ENCODE measurements around the gene NTN5.

Gene NTN5

DNA sequence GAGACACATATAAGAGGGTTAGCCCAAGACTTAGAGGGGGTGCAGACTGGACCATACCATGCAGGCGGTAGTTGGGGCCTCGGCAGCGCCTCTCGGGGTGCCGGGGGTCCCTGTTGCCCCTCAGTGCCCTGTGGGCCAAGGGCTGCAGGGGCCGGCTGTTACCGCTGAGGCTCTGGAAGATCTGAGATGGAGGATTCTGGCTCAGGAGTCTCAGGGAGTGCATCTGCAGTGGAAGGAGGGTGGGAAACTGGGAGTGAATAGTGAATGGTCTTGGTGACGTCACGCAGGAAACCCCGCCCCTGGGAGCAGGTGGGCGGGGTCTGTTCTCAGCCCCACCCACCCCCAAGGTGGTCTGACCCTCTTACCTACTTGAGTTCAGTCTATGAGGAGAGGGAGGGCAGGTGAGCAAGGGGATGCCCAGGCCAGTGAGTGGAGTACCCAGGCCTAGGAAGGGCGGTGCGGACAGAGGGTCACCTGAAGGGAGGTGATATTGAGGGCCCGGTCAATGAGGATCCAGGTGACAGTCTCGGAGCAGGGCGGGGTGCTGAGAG, 33.9 kb downstream of the NTN5 start:
- Histone ChIP-seq H3K4me1 (ENCODE audit: insufficient read depth, low read length) (peaks cover 18% of the 10 kb centered on the region), H3K9me3 (ENCODE audit: low read length) (no peaks in the 10 kb centered on the region), H3K4me3 (ENCODE audit: low read depth in 1 of 2, low read length in 2 of 2) (peak overlapping the region; percentile 3 to 91), H3K9ac (ENCODE audit: low read length) (peak overlapping the region; percentile 71), H3K36me3 (ENCODE audit: insufficient read depth, low read length) (no peaks in the 10 kb centered on the region), H3K27ac (ENCODE audit: low read depth, low read length) (peak overlapping the region; percentile 64), H3K27me3 (ENCODE audit: control insufficient read depth in 1 of 2, insufficient read depth in 2 of 2, low read length in 2 of 2) (no peaks in the 10 kb centered on the region)

DNA sequence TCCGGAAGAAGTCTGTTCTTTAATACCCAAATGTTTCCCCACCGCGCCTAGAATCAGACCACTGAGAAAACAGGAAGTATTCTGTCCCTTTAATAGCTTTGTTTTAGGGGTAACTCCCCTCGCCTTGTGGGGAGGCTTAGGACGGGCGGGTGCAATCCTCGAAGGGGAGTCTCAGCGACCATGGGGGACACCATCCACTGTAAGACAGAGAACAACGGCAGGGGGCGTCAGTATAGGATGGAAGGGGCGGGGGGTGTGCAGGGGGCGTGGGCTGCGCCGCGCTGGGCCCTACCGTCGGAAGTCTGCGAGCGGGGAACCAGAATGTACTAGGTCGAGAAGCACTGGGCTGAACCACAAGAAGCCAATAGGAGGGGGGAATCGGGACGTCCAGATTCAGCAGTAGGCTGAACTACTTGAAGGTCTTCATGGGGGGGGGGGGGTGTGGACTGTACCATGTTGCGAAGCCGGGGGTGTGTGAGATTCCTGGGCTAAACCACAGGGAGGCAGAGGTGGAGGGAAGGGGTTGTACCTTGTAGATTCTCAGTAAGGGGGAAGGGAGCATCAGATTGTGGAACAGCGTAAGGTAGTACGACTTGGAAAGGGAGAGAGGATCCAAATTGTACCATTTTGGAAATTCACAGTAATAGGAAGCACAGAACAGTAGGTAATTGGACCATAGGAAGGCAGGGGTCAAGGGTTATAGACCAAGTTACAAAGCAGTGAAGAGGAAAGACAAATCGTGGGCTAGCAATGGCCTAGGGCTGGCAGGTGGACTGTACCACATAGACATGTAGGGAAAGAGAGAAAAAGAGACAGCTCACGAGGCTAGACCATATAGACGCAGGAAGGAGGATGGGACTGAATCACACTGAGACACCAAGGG, 34.6 kb downstream of the NTN5 start:
- peaks cover 25% of the 10 kb centered on the region for H3K4me1 ChIP-seq (ENCODE audit: insufficient read depth, low read length)
- H3K4me3 ChIP-seq (ENCODE audit: low read depth in 1 of 2, low read length in 2 of 2), result peak overlapping the region; percentile 44 to 91
- H3K27ac ChIP-seq (ENCODE audit: low read depth, low read length), result peak overlapping the region; percentile 64
- peaks cover 6% of the 10 kb centered on the region for H3K36me3 ChIP-seq (ENCODE audit: insufficient read depth, low read length)
- peak overlapping the region; percentile 71 for H3K9ac ChIP-seq (ENCODE audit: low read length)
- no peaks in the 10 kb centered on the region for H3K9me3 ChIP-seq (ENCODE audit: low read length)
- H3K27me3 ChIP-seq (ENCODE audit: control insufficient read depth in 1 of 2, insufficient read depth in 2 of 2, low read length in 2 of 2), result no peaks in the 10 kb centered on the region

- Histone ChIP-seq H3K4me1 (ENCODE audit: insufficient read depth, low read length) (peaks cover 32% of the 10 kb centered on the region), H3K4me3 (ENCODE audit: low read depth in 1 of 2, low read length in 2 of 2) (peak overlapping the region; percentile 78 to 91), H3K9me3 (ENCODE audit: low read length) (no peaks in the 10 kb centered on the region), H3K27ac (ENCODE audit: low read depth, low read length) (peak overlapping the region; percentile 64), H3K27me3 (ENCODE audit: control insufficient read depth in 1 of 2, insufficient read depth in 2 of 2, low read length in 2 of 2) (no peaks in the 10 kb centered on the region), H3K9ac (ENCODE audit: low read length) (peak overlapping the region; percentile 71), H3K36me3 (ENCODE audit: insufficient read depth, low read length) (peaks cover 13% of the 10 kb centered on the region)
These were observed 35.3 kb downstream of the NTN5 start for GRCh38 chr19:48637449-48637947.

GRCh38 chr19:48636859-48637448, 35.9 kb downstream of the NTN5 start, which contains the start of gene DBP:
DBP (minus strand) TSS chr19:48637379; CDS start chr19:48636994, 385 bp downstream.
- peaks cover 17% of the 10 kb centered on the region for H3K36me3 ChIP-seq (ENCODE audit: insufficient read depth, low read length)
- H3K4me1 ChIP-seq (ENCODE audit: insufficient read depth, low read length), result peaks cover 35% of the 10 kb centered on the region
- peak within 1 kb of the TSS; percentile 75 for H3K9ac ChIP-seq (ENCODE audit: low read length)
- H3K4me3 ChIP-seq (ENCODE audit: low read depth in 1 of 2, low read length in 2 of 2), result peak within 1 kb of the TSS; percentile 78 to 91
- H3K9me3 ChIP-seq (ENCODE audit: low read length), result no peaks in the 10 kb centered on the region
- H3K27ac ChIP-seq (ENCODE audit: low read depth, low read length), result peak within 1 kb of the TSS; percentile 64
- no peaks in the 10 kb centered on the region for H3K27me3 ChIP-seq (ENCODE audit: control insufficient read depth in 1 of 2, insufficient read depth in 2 of 2, low read length in 2 of 2)

GRCh38 chr19:48635966-48636858, 36.6 kb downstream of the NTN5 start:
- peaks cover 42% of the 10 kb centered on the region for H3K4me1 ChIP-seq (ENCODE audit: insufficient read depth, low read length)
- H3K27ac ChIP-seq (ENCODE audit: low read depth, low read length), result peak overlapping the region; percentile 64
- no peaks in the 10 kb centered on the region for H3K27me3 ChIP-seq (ENCODE audit: control insufficient read depth in 1 of 2, insufficient read depth in 2 of 2, low read length in 2 of 2)
- H3K9ac ChIP-seq (ENCODE audit: low read length), result peak overlapping the region; percentile 75
- no peaks in the 10 kb centered on the region for H3K9me3 ChIP-seq (ENCODE audit: low read length)
- H3K36me3 ChIP-seq (ENCODE audit: insufficient read depth, low read length), result peaks cover 24% of the 10 kb centered on the region
- peak overlapping the region; percentile 78 to 91 for H3K4me3 ChIP-seq (ENCODE audit: low read depth in 1 of 2, low read length in 2 of 2)

- H3K4me1 ChIP-seq (ENCODE audit: insufficient read depth, low read length), result peaks cover 50% of the 10 kb centered on the region
- no peaks in the 10 kb centered on the region for H3K9me3 ChIP-seq (ENCODE audit: low read length)
- no peaks in the 10 kb centered on the region for H3K27me3 ChIP-seq (ENCODE audit: control insufficient read depth in 1 of 2, insufficient read depth in 2 of 2, low read length in 2 of 2)
- peaks cover 32% of the 10 kb centered on the region for H3K36me3 ChIP-seq (ENCODE audit: insufficient read depth, low read length)
- H3K4me3 ChIP-seq (ENCODE audit: low read depth in 1 of 2, low read length in 2 of 2), result peak overlapping the region; percentile 78 to 91
- H3K27ac ChIP-seq (ENCODE audit: low read depth, low read length), result peak overlapping the region; percentile 64
- H3K9ac ChIP-seq (ENCODE audit: low read length), result peak overlapping the region; percentile 75
These were observed 37.4 kb downstream of the NTN5 start for GRCh38 chr19:48635263-48635965.

DNA sequence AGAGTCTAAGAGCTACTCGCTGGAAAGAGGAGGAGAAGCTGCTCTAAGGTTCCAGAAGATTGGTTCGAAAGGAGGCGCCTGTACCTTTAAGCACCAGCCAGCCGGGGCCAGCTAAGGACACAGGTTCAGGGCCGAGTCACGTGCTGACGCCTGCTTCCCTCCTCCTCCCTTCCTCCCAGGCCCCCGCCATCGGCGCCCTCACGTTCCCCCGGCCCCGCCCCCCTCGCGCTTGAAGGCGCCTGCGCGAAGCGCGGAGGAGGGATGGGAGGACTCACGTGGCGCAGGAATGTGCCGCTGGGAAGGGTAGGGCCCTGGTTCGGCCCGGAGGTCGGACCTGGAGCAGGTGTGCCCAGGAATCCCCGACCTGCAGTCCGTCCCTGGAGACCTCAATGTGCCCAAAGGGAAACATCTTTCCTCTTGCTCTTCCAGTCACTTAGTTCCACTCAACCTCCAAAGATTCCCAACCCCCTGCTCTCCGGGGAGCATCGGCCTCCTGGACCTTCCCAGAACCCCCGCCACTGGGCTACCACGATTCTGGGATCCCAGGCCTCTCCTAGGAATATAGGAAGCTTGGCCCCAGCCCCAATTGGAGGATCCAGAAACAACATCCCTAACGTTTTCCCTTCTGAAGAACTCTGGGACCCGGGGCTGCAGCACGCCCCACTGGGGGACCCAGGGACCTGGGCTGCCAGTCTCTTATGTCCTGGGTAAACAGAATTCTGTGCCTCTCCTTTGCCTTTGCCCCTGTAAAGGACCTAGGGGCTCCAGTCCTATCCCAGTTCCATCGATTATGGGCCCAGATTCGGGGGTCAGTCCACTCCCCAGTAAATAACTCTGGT, 38.2 kb downstream of the NTN5 start:
- Histone ChIP-seq H3K9me3 (ENCODE audit: low read length) (no peaks in the 10 kb centered on the region), H3K4me1 (ENCODE audit: insufficient read depth, low read length) (peaks cover 58% of the 10 kb centered on the region), H3K36me3 (ENCODE audit: insufficient read depth, low read length) (peaks cover 39% of the 10 kb centered on the region), H3K27ac (ENCODE audit: low read depth, low read length) (peak overlapping the region; percentile 64), H3K4me3 (ENCODE audit: low read depth in 1 of 2, low read length in 2 of 2) (peak overlapping the region; percentile 2 to 91), H3K9ac (ENCODE audit: low read length) (peak overlapping the region; percentile 29), H3K27me3 (ENCODE audit: control insufficient read depth in 1 of 2, insufficient read depth in 2 of 2, low read length in 2 of 2) (no peaks in the 10 kb centered on the region)

DNA sequence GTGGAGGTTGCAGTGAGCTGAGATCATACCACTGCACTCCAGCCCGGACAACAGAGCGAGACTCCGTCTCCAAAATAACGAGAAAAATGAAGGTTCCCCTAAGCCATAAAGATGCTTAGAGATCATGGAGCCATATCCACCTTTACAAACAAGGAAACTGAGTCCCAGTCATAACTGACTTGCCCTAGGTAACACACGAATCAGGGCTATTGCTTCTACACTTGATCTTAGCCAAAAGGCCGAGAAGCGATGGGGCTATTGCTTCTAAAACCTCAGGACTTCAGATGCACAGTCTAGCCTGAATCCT, 38.8 kb downstream of the NTN5 start:
- Histone ChIP-seq H3K36me3 (ENCODE audit: insufficient read depth, low read length) (peaks cover 39% of the 10 kb centered on the region), H3K27me3 (ENCODE audit: control insufficient read depth in 1 of 2, insufficient read depth in 2 of 2, low read length in 2 of 2) (no peaks in the 10 kb centered on the region), H3K4me1 (ENCODE audit: insufficient read depth, low read length) (peaks cover 61% of the 10 kb centered on the region), H3K9me3 (ENCODE audit: low read length) (no peaks in the 10 kb centered on the region), H3K9ac (ENCODE audit: low read length) (peak overlapping the region; percentile 29), H3K4me3 (ENCODE audit: low read depth in 1 of 2, low read length in 2 of 2) (peak overlapping the region; percentile 0 to 91), H3K27ac (ENCODE audit: low read depth, low read length) (peak overlapping the region; percentile 4)

GRCh38 chr19:48633148-48634035, 39.4 kb downstream of the NTN5 start:
- H3K27ac ChIP-seq (ENCODE audit: low read depth, low read length), result no peak overlapping the region
- peaks cover 39% of the 10 kb centered on the region for H3K36me3 ChIP-seq (ENCODE audit: insufficient read depth, low read length)
- peak overlapping the region; percentile 15 to 91 for H3K4me3 ChIP-seq (ENCODE audit: low read depth in 1 of 2, low read length in 2 of 2)
- peaks cover 55% of the 10 kb centered on the region for H3K4me1 ChIP-seq (ENCODE audit: insufficient read depth, low read length)
- H3K9me3 ChIP-seq (ENCODE audit: low read length), result no peaks in the 10 kb centered on the region
- no peaks in the 10 kb centered on the region for H3K27me3 ChIP-seq (ENCODE audit: control insufficient read depth in 1 of 2, insufficient read depth in 2 of 2, low read length in 2 of 2)
- peak overlapping the region; percentile 29 for H3K9ac ChIP-seq (ENCODE audit: low read length)
